GM12873 (cell line): ENCODE data around the gene PHAX.

Experiments
- TF ChIP-seq, protein P1 (sequence below): IDR thresholded peaks from 2 replicates; pipeline ENCODE4 v1.5.1; 2012; ENCODE audit warnings: low read depth, mild to moderate bottlenecking, moderate library complexity, low read length, control low read depth; ENCODE audit not compliant: insufficient read depth; ENCODE audit errors: missing control alignments

The PHAX gene

DNA sequence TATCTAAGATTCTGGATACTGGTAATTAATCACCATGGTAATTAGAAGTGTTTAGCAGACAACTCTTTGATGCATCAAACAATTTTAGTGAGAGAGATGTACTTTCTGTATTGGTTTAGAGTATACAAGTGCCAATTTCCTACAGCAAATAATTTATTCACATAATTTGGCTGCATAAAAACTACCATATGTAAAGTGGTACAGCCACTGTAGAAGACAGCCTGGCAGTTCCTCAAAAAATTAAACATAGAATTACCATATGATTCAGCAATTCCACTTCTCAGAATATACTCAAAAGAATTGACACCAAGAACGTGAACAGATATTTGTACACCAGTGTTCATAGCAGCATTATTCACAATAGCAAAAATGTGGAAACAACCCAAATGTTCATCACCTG is 36.2 kb downstream of the PHAX start:
- TF ChIP-seq, protein P1, sequence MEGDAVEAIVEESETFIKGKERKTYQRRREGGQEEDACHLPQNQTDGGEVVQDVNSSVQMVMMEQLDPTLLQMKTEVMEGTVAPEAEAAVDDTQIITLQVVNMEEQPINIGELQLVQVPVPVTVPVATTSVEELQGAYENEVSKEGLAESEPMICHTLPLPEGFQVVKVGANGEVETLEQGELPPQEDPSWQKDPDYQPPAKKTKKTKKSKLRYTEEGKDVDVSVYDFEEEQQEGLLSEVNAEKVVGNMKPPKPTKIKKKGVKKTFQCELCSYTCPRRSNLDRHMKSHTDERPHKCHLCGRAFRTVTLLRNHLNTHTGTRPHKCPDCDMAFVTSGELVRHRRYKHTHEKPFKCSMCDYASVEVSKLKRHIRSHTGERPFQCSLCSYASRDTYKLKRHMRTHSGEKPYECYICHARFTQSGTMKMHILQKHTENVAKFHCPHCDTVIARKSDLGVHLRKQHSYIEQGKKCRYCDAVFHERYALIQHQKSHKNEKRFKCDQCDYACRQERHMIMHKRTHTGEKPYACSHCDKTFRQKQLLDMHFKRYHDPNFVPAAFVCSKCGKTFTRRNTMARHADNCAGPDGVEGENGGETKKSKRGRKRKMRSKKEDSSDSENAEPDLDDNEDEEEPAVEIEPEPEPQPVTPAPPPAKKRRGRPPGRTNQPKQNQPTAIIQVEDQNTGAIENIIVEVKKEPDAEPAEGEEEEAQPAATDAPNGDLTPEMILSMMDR: no peak

GRCh38 chr5:126640866-126641265 is 40.1 kb downstream of the PHAX start:
- TF ChIP-seq, protein P1: no peak

- TF ChIP-seq, protein P1: no peak
These were observed 40.6 kb downstream of the PHAX start for GRCh38 chr5:126641387-126641786.

GRCh38 chr5:126645132-126645531 is 44.4 kb downstream of the PHAX start:
- TF ChIP-seq, protein P1: no peak

DNA sequence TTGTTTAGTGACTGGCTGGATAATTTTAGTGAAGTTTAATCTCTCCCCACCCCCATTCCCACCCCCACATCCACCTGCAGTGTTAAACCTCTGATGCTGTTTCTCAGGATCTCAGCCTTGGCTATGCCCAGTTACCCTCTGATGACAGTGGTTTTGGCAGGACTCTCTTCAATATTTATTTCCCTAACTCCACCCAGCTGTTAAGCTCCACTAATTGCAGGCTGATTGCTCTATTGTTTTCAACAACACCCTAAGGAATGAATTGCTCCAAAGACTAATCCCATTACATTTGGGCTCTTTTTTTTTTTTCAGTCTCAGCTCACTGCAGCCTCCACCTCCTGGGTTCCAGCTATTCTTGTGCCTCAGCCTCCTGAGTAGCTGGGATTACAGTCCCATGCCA is 46.3 kb downstream of the PHAX start:
- TF ChIP-seq, protein P1: no peak

GRCh38 chr5:126648471-126648870 is 47.7 kb downstream of the PHAX start:
- TF ChIP-seq, protein P1: no peak

DNA sequence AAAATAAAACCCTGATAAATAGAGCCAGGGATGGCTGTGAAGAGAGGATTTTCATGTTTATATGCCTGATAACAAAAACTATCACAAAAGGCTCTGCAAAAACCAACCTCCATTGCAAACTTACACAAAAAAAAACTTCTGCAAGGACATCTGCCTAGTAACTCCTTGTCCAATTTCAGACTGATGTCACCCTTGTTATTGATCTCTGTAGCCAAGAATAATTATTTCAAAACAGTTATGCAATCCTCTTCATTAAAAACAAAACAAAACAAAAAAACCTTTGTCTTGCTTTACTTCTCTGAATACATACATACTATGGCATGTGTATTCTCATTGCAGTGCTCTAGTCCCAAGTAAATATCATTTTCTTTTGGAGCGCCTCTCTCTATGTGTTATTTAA is 49.7 kb downstream of the PHAX start:
- TF ChIP-seq, protein P1: no peak
